ENCODE data around the gene CFAP157.

CFAP157 gene

GRCh38 chr9:127693697-127694096 lies 13.1 kb upstream of the CFAP157 start:
- DNase-seq, result no peak

GRCh38 chr9:127694890-127695720 lies 11.7 kb upstream of the CFAP157 start:
- DNase-seq, result no peak

- DNase-seq, result no peak
Observed at GRCh38 chr9:127697575-127697974, 9.2 kb upstream of the CFAP157 start.

- no peak for DNase-seq
Observed at GRCh38 chr9:127698386-127698785, 8.4 kb upstream of the CFAP157 start.

GRCh38 chr9:127698985-127699670 lies 7.7 kb upstream of the CFAP157 start:
- peak; percentile 77 for DNase-seq

- no peak for DNase-seq
Observed at GRCh38 chr9:127700140-127700539, 6.6 kb upstream of the CFAP157 start.

- DNase-seq, result no peak
Observed at GRCh38 chr9:127700594-127701255, 6.1 kb upstream of the CFAP157 start.

- no peak for DNase-seq
Observed at GRCh38 chr9:127703289-127703946, 3.4 kb upstream of the CFAP157 start.

GRCh38 chr9:127705577-127706379 lies 1.0 kb upstream of the CFAP157 start:
- no peak for DNase-seq

GRCh38 chr9:127707766-127708165 lies 978 bp downstream of the CFAP157 start:
- DNase-seq, result no peak

GRCh38 chr9:127708952-127709587 lies 2.3 kb downstream of the CFAP157 start:
- no peak for DNase-seq

- DNase-seq, result no peak
Observed at GRCh38 chr9:127710204-127710783, 3.5 kb downstream of the CFAP157 start.

GRCh38 chr9:127711226-127711701 lies 4.5 kb downstream of the CFAP157 start:
- no peak for DNase-seq

- DNase-seq, result no peak
Observed at GRCh38 chr9:127711831-127712274, 5.1 kb downstream of the CFAP157 start.

- DNase-seq, result no peak
Observed at GRCh38 chr9:127712371-127712770, 5.6 kb downstream of the CFAP157 start.

GRCh38 chr9:127712867-127713266 lies 6.1 kb downstream of the CFAP157 start:
- DNase-seq, result no peak

GRCh38 chr9:127714020-127714750 lies 7.4 kb downstream of the CFAP157 start:
- DNase-seq, result no peak

GRCh38 chr9:127714951-127715469 lies 8.2 kb downstream of the CFAP157 start:
- no peak for DNase-seq

GRCh38 chr9:127715470-127716337 lies 8.9 kb downstream of the CFAP157 start, which contains the start of the genes PTRH1 and TTC16:
PTRH1 (minus strand) TSS chr9:127715663; CDS start chr9:127715639, 24 bp downstream.
TTC16 (plus strand) TSS chr9:127716079; CDS start chr9:127716146, 67 bp downstream.
- peak; percentile 98 for DNase-seq

All from activated T-cell treated with anti-CD3 and anti-CD28 coated beads for 4 hours (primary cell).